ENCODE measurements around the gene MINDY4. TPM values are rescaled to one million over a fixed set of nuclear protein-coding genes. Genes with fewer than 3 reads are reported as not detected.

Gene MINDY4
- total and polyA plus RNA-seq, 2 of the 8 experiments (the other 6 are each of a cell fraction or from before 2014, with no cell fraction given): 1.3 to 3.6 TPM

- CTCF ChIA-PET (ENCODE audit: partially characterized antibody): interaction anchor here (0.5 to 1.9 kb wide), 4 partner anchors 10 to 29 kb away, joined by 3 to 5 read pairs (median 3); no protein-coding TSS in a partner anchor
- FAIRE-seq: no peak
- no peak for TF ChIP-seq POU5F1 (IDR thresholded peaks at IDR 0.05; ENCODE audit: low read depth, low read length)
- no peak for TF ChIP-seq POLR2A (IDR thresholded peaks at IDR 0.05; ENCODE audit: control extremely low read depth in 1 of 2, low read depth in 2 of 2, low read length in 2 of 2)
- no peak for TF ChIP-seq MAFK (IDR thresholded peaks at IDR 0.05; ENCODE audit: low read depth, low read length)
- no peak for TF ChIP-seq GABPA (IDR thresholded peaks at IDR 0.05; ENCODE audit: borderline replicate concordance, insufficient read depth, low read length)
- no peak for TF ChIP-seq SP2 (IDR thresholded peaks at IDR 0.05; ENCODE audit: low read length)
- no peak for TF ChIP-seq E2F6 (IDR thresholded peaks at IDR 0.05)
- TF ChIP-seq SIX5 (IDR thresholded peaks at IDR 0.05; ENCODE audit: low read depth, low read length): no peak
- no peak for TF ChIP-seq CEBPB (IDR thresholded peaks at IDR 0.05; ENCODE audit: low read depth, low read length)
- TF ChIP-seq EZH2 (IDR thresholded peaks at IDR 0.05; ENCODE audit: low read depth, low read length, severe bottlenecking): no peak
- no peak for TF ChIP-seq RNF2 (IDR thresholded peaks at IDR 0.05; ENCODE audit: borderline replicate concordance, low read depth, low read length, missing control alignments, poor library complexity, severe bottlenecking)
These were observed 64.2 kb downstream of the MINDY4 start for GRCh38 chr7:30835396-30835915.

More at GRCh38 chr7:30835396-30835915, 64.2 kb downstream of the MINDY4 start:
- Histone ChIP-seq H4K91ac (replicated peaks; ENCODE audit: insufficient read length, low read length) (no peak overlapping the region), H2BK15ac (ENCODE audit: low read length) (no peak overlapping the region), H2BK120ac (replicated peaks; ENCODE audit: low read depth, low read length) (no peak overlapping the region), H2AK5ac (ENCODE audit: low read depth, low read length) (no peak overlapping the region), H3K27me3 (replicated peaks in 1 of 4; ENCODE audit: control insufficient read depth in 3 of 4, extremely low read depth in 1 of 4, insufficient read depth in 3 of 4, low read length in 3 of 4) (no peaks in the 10 kb centered on the region), H3K56ac (replicated peaks; ENCODE audit: insufficient read length, low read depth, low read length) (no peak overlapping the region), H3K36me3 (ENCODE audit: control insufficient read depth in 2 of 4, insufficient read depth in 4 of 4, low read length in 3 of 4) (peaks cover 0 to 5% (median 0%) of the 10 kb centered on the region in 4 experiments; a peak in 1 of 8 replicates), H3K4me1 (replicated peaks in 1 of 4; ENCODE audit: control insufficient read depth in 3 of 4, insufficient read depth in 4 of 4, low read length in 3 of 4) (no peaks in the 10 kb centered on the region), H4K8ac (ENCODE audit: extremely low read depth, insufficient read depth, low read length) (no peak overlapping the region), H3K23me2 (ENCODE audit: low read depth, low read length) (no peaks in the 10 kb centered on the region), H3K23ac (ENCODE audit: insufficient read length) (no peak overlapping the region), H2BK20ac (ENCODE audit: low read length) (no peak overlapping the region), H3K79me2 (ENCODE audit: control insufficient read depth in 1 of 2, insufficient read depth in 2 of 2, low read length in 2 of 2) (no peaks in the 10 kb centered on the region), H3K79me1 (ENCODE audit: low read depth, low read length) (no peaks in the 10 kb centered on the region), H3K18ac (ENCODE audit: extremely low read depth, low read length) (no peak overlapping the region), H4K20me1 (replicated peaks in 1 of 2; ENCODE audit: control insufficient read depth in 1 of 2, insufficient read depth in 2 of 2, low read length in 2 of 2) (no peaks in the 10 kb centered on the region), H3K9me3 (ENCODE audit: insufficient read depth in 2 of 2, low read depth in 1 of 2, low read length in 1 of 2) (peaks cover 10 to 26% of the 10 kb centered on the region in 2 experiments; a peak in 3 of 4 replicates), H3K14ac (ENCODE audit: insufficient read length) (no peak overlapping the region), H4K5ac (ENCODE audit: insufficient read length, low read depth, low read length) (no peak overlapping the region), H3K27ac (ENCODE audit: low read depth, low read length) (no peak overlapping the region), H2BK12ac (ENCODE audit: low read depth, low read length) (no peak overlapping the region), H2BK5ac (ENCODE audit: low read depth, low read length) (no peak overlapping the region), H2AFZ (ENCODE audit: low read length) (no peak overlapping the region), H3K4ac (replicated peaks; ENCODE audit: insufficient read length, low read depth, low read length) (no peak overlapping the region), H3K4me3 (ENCODE audit: extremely low read depth in 1 of 4, insufficient read depth in 2 of 4, low read depth in 3 of 4, low read length in 4 of 4) (no peak overlapping the region), H3K4me2 (ENCODE audit: insufficient read depth in 1 of 2, low read depth in 2 of 2, low read length in 2 of 2) (no peak overlapping the region), H3K9ac (replicated peaks in 1 of 4; ENCODE audit: extremely low read depth in 1 of 4, low read depth in 3 of 4, low read length in 3 of 4) (no peak overlapping the region)
- WGBS, 2 experiments (ENCODE audit: extremely low coverage in 1 of 2, insufficient coverage in 1 of 2, insufficient read length in 1 of 2, insufficient replicate concordance in 2 of 2, low coverage in 1 of 2, low lambda C conversion rate in 2 of 2, missing lambda C conversion rate in 1 of 2): 92% methylated on average over 6 of the region's 6 CpGs; no CpG with 5 or more reads in 1 of the 2 experiments
- DNase-seq (ENCODE audit: low read depth in 1 of 2, low spot score in 2 of 2): no peak
- POLR2A ChIA-PET (ENCODE audit: partially characterized antibody): interaction anchor here (1.1 kb wide), 1 partner anchor 18 kb away, joined by 3 read pairs; no protein-coding TSS in a partner anchor

All from H1 (cell line).